Osteoblast (primary cell): ENCODE data around the gene MPRIP. TPM values are rescaled to one million over a fixed set of nuclear protein-coding genes. Genes with fewer than 3 reads are reported as not detected.

Source experiments
- DNase-seq: peaks from one replicate; pipeline ENCODE4 v3.0.0; 2011; ENCODE audit warnings: low spot score, mixed read lengths; ENCODE audit not compliant: insufficient read length; ENCODE audit errors: missing footprints
- H2AFZ ChIP-seq: 2 replicates; pipeline ENCODE4 v1.6.0; 2011; ENCODE audit warnings: mild to moderate bottlenecking, low read length
- H3K27ac ChIP-seq: 2 replicates; pipeline ENCODE4 v1.5.1; 2011; ENCODE audit warnings: mild to moderate bottlenecking, low read depth, low read length, moderate library complexity
- H3K27me3 ChIP-seq: 2 replicates; pipeline ENCODE4 v1.6.0; 2012; ENCODE audit warnings: mild to moderate bottlenecking, control low read depth, inconsistent platforms, low read length, moderate library complexity; ENCODE audit not compliant: insufficient read depth
- H3K36me3 ChIP-seq: 2 replicates; pipeline ENCODE4 v1.5.1; 2011; ENCODE audit warnings: mild to moderate bottlenecking, low read length, control low read depth, moderate library complexity; ENCODE audit not compliant: insufficient read depth
- H3K4me1 ChIP-seq: 2 replicates; pipeline ENCODE4 v1.5.1; 2011; ENCODE audit warnings: mild to moderate bottlenecking, low read length, control low read depth, moderate library complexity; ENCODE audit not compliant: insufficient read depth
- H3K4me2 ChIP-seq: 2 replicates; pipeline ENCODE4 v1.6.0; 2011; ENCODE audit warnings: mild to moderate bottlenecking, low read length; ENCODE audit not compliant: insufficient read depth
- H3K4me3 ChIP-seq: fragments of 200-600 bp; sonication (generic); 3 replicates; pipeline ENCODE4 v1.5.1; 2012; ENCODE audit warnings: mild to moderate bottlenecking, low read length, inconsistent platforms; ENCODE audit not compliant: insufficient read depth
- H3K79me2 ChIP-seq: 2 replicates; pipeline ENCODE4 v1.6.0; 2012; ENCODE audit warnings: mild to moderate bottlenecking, low read length, control low read depth, inconsistent platforms; ENCODE audit not compliant: insufficient read depth
- H3K9me3 ChIP-seq: 2 replicates; pipeline ENCODE4 v1.5.1; 2011; ENCODE audit warnings: low read depth, low read length, control low read depth
- H4K20me1 ChIP-seq: 2 replicates; pipeline ENCODE4 v1.6.0; 2012; ENCODE audit warnings: mild to moderate bottlenecking, low read length, control low read depth; ENCODE audit not compliant: insufficient read depth
- CTCF ChIP-seq: IDR thresholded peaks from 2 replicates; pipeline ENCODE4 v1.5.1; 2011; ENCODE audit warnings: mild to moderate bottlenecking, low read depth, low read length, moderate library complexity; ENCODE audit errors: extremely low read depth
- total RNA-seq: library from RNA; depleted of rRNA; stranded (reverse); fragments of >200 nt; gene quantifications from 2 replicates; pipeline ENCODE4 v1.2.3, GENCODE V29; 2012

The MPRIP gene
- total RNA-seq, 1 donor, result 149 TPM

GRCh38 chr17:17159571-17159970 lies 117.3 kb downstream of the MPRIP start:
- TF ChIP-seq CTCF, result no peak
- Histone ChIP-seq H3K27ac (no peak overlapping the region), H3K79me2 (peaks cover 34% of the 10 kb centered on the region), H2AFZ (no peak overlapping the region), H3K36me3 (peaks cover 86% of the 10 kb centered on the region), H3K9me3 (no peaks in the 10 kb centered on the region), H3K4me2 (no peak overlapping the region), H3K4me3 (no peak overlapping the region), H3K4me1 (peaks cover 26% of the 10 kb centered on the region), H3K27me3 (no peaks in the 10 kb centered on the region), H4K20me1 (peaks cover 35% of the 10 kb centered on the region)
- DNase-seq, result peak; percentile 61

GRCh38 chr17:17161121-17161520 lies 118.9 kb downstream of the MPRIP start:
- Histone ChIP-seq H4K20me1 (peaks cover 40% of the 10 kb centered on the region), H3K4me3 (no peak overlapping the region), H3K4me2 (no peak overlapping the region), H3K4me1 (peaks cover 15% of the 10 kb centered on the region), H3K79me2 (peaks cover 35% of the 10 kb centered on the region), H3K36me3 (peaks cover 88% of the 10 kb centered on the region), H3K27ac (no peak overlapping the region), H3K27me3 (no peaks in the 10 kb centered on the region), H2AFZ (no peak overlapping the region), H3K9me3 (no peaks in the 10 kb centered on the region)
- no peak for TF ChIP-seq CTCF
- no peak for DNase-seq

- peaks cover 41% of the 10 kb centered on the region for H4K20me1 ChIP-seq
- no peak overlapping the region for H3K4me2 ChIP-seq
- no peak for TF ChIP-seq CTCF
- H3K4me3 ChIP-seq, result no peak overlapping the region
- peaks cover 8% of the 10 kb centered on the region for H3K4me1 ChIP-seq
- H3K27ac ChIP-seq, result no peak overlapping the region
- no peak overlapping the region for H2AFZ ChIP-seq
- peaks cover 35% of the 10 kb centered on the region for H3K79me2 ChIP-seq
- H3K36me3 ChIP-seq, result peaks cover 92% of the 10 kb centered on the region
- peak; percentile 38 for DNase-seq
- H3K9me3 ChIP-seq, result no peaks in the 10 kb centered on the region
- H3K27me3 ChIP-seq, result no peaks in the 10 kb centered on the region
These were observed 119.5 kb downstream of the MPRIP start for GRCh38 chr17:17161759-17162158.

GRCh38 chr17:17164156-17164555 lies 121.9 kb downstream of the MPRIP start:
- Histone ChIP-seq H3K4me3 (no peak overlapping the region), H3K4me2 (no peak overlapping the region), H3K27me3 (no peaks in the 10 kb centered on the region), H3K36me3 (peaks cover 98% of the 10 kb centered on the region), H3K9me3 (no peaks in the 10 kb centered on the region), H4K20me1 (peaks cover 54% of the 10 kb centered on the region), H3K79me2 (peaks cover 32% of the 10 kb centered on the region), H3K27ac (no peak overlapping the region), H2AFZ (no peak overlapping the region), H3K4me1 (no peaks in the 10 kb centered on the region)
- DNase-seq, result peak; percentile 87
- TF ChIP-seq CTCF, result no peak
